Measurements from ENCODE around the gene GCNT1.
"Not testable (repeated sequence)": the region's sequence is repeated elsewhere in the genome, so short reads cannot be mapped to it uniquely, and the experiment has no call there.

The GCNT1 gene

DNA sequence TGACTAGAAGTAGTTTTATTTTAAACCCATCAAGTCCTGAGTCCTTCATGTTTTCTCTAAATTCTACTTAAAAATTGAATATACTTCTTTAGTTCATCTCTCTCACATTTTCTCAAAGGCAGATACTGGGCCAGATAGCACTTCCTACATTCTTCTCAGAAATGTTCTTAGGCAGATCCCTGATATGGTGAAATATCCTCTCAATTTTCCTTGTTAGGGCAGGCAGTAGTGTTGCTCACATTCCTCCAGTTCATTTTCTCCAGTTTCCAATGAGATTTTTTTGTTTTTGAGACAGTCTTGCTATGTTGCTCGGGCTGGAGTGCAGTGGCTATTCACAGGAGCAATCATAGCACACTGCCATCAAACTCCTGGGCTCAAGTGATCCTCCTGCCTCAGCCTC, 5.7 kb downstream of the GCNT1 start:
- no peak overlapping the region for H3K4me3 ChIP-seq (ENCODE audit: low read length)
- no peaks in the 10 kb centered on the region for H3K9me3 ChIP-seq (ENCODE audit: control insufficient read depth, low read length)
- peaks cover 33% of the 10 kb centered on the region for H3K4me1 ChIP-seq (ENCODE audit: control insufficient read depth, insufficient read depth, low read length)
- H3K36me3 ChIP-seq (ENCODE audit: control insufficient read depth, insufficient read depth, low read length, severe bottlenecking), result peaks cover 8% of the 10 kb centered on the region
- DNase-seq (ENCODE audit: low read depth), result peak; percentile 65
- no peaks in the 10 kb centered on the region for H3K27me3 ChIP-seq (replicated peaks; ENCODE audit: control insufficient read depth, insufficient read depth, low read length)
- peak overlapping the region; percentile 47 for H3K9ac ChIP-seq (ENCODE audit: low read length)

DNA sequence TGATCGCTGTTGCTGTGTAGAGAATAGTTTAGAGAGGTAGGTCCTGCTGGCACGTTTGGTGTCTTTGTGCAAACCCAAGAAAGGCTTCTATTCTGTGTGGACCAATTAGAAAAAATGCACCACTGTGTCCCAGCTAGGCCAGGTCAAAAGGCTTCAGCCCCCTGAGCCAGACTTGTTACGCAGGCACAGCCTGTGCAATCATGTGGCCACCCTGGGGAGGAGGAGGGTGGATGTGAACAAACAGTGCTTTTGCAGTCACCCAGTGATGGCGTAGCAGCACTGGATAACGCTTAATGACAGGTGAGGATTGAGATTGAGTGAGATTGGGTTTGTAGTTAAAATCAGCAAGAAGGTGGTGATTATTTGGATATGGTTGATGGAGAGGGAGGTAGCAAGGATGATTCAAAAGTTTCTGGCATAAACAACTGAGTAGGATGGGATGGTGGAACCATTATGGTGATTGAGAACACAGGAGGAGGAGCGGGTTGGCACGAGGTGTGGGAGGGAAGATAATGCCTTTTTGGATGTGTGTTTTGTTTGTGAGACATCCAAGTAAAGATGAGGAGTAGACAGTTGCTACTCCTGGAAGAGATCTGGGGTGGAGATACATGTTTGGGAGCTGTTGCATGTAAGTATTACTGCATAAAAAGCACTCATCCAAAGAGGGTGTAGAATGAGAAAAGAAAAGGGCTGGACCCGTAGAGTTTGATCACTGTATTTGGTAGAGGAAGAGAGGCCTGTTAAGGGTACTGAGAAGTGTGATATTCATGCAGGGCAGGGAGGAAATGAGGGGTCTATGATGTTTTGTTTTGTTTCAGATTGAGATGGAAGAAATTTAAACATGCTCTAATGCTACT, 6.7 kb downstream of the GCNT1 start:
- no peak overlapping the region for H3K4me3 ChIP-seq (ENCODE audit: low read length)
- H3K9ac ChIP-seq (ENCODE audit: low read length), result no peak overlapping the region
- no peak for DNase-seq (ENCODE audit: low read depth)

DNA sequence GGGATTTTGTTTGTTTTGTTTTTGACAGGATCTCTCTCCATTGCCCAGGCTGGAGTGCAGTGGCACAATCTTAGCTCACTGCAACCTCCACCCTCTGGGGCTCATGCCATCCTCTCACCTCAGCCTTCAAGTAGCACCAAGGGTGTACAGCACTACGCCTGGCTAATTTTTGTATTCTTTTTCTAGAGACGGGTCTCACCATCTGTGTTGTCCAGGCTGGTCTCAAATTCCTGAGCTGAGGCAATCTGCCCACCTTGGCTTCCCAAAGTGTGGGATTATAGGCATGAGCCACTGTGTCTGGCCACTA, 7.3 kb downstream of the GCNT1 start:
- no peaks in the 10 kb centered on the region for H3K27me3 ChIP-seq (replicated peaks; ENCODE audit: control insufficient read depth, insufficient read depth, low read length)
- H3K9me3 ChIP-seq (ENCODE audit: control insufficient read depth, low read length), result no peaks in the 10 kb centered on the region
- H3K4me3 ChIP-seq (ENCODE audit: low read length), result no peak overlapping the region
- DNase-seq (ENCODE audit: low read depth), result no peak
- peaks cover 23% of the 10 kb centered on the region for H3K4me1 ChIP-seq (ENCODE audit: control insufficient read depth, insufficient read depth, low read length)
- peaks cover 8% of the 10 kb centered on the region for H3K36me3 ChIP-seq (ENCODE audit: control insufficient read depth, insufficient read depth, low read length, severe bottlenecking)
- H3K9ac ChIP-seq (ENCODE audit: low read length), result no peak overlapping the region

More for the DNA sequence above, 6.7 kb downstream of the GCNT1 start:
- no peaks in the 10 kb centered on the region for H3K27me3 ChIP-seq (replicated peaks; ENCODE audit: control insufficient read depth, insufficient read depth, low read length)
- no peaks in the 10 kb centered on the region for H3K9me3 ChIP-seq (ENCODE audit: control insufficient read depth, low read length)
- peaks cover 27% of the 10 kb centered on the region for H3K4me1 ChIP-seq (ENCODE audit: control insufficient read depth, insufficient read depth, low read length)
- H3K36me3 ChIP-seq (ENCODE audit: control insufficient read depth, insufficient read depth, low read length, severe bottlenecking), result peaks cover 8% of the 10 kb centered on the region

DNA sequence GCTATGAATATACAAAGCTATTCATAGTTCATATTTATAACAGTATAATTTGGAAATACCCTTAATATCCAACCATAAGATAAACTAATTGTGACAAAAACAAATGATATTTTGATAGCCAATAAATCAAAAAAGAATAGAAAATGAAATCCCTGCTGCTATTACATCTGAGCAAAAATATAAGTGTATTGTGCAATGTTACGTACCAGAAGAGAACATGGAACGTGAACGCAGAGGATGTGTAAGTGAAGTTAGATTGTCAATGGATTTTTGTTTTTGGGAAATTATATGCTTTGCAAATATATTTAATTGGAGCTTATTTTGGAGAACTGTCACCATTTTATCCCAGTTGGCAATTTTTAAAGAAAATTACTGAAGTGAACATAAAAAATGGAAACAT, 15.4 kb downstream of the GCNT1 start:
- H3K4me3 ChIP-seq (ENCODE audit: low read length), result no peak overlapping the region
- H3K9me3 ChIP-seq (ENCODE audit: control insufficient read depth, low read length), result no peaks in the 10 kb centered on the region
- no peak for DNase-seq (ENCODE audit: low read depth)
- no peaks in the 10 kb centered on the region for H3K27me3 ChIP-seq (replicated peaks; ENCODE audit: control insufficient read depth, insufficient read depth, low read length)
- H3K9ac ChIP-seq (ENCODE audit: low read length), result no peak overlapping the region
- H3K36me3 ChIP-seq (ENCODE audit: control insufficient read depth, insufficient read depth, low read length, severe bottlenecking), result peaks cover 5% of the 10 kb centered on the region
- no peaks in the 10 kb centered on the region for H3K4me1 ChIP-seq (ENCODE audit: control insufficient read depth, insufficient read depth, low read length)

DNA sequence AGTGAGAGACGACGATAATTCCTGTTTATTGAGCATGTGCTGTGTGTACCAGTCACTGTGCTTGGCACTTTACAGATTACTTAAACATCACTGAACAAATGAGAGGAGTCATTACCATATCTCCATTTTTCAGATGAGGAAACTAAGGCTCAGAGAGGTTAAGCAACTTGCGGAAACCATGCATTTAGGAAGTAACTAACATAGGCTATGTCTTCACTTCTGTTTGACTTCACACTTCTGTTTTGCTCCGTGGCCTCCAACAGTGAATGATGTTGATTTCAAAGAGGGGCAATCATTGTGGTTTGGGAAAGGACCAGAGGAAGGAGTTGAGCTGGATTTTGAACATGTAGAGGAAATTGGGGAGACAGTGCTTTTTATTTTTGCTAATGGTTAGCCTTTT, 16.7 kb downstream of the GCNT1 start:
- Histone ChIP-seq H3K4me1 (ENCODE audit: control insufficient read depth, insufficient read depth, low read length) (no peaks in the 10 kb centered on the region), H3K36me3 (ENCODE audit: control insufficient read depth, insufficient read depth, low read length, severe bottlenecking) (peaks cover 5% of the 10 kb centered on the region), H3K27me3 (replicated peaks; ENCODE audit: control insufficient read depth, insufficient read depth, low read length) (no peaks in the 10 kb centered on the region), H3K4me3 (ENCODE audit: low read length) (no peak overlapping the region), H3K9ac (ENCODE audit: low read length) (no peak overlapping the region), H3K9me3 (ENCODE audit: control insufficient read depth, low read length) (no peaks in the 10 kb centered on the region)
- no peak for DNase-seq (ENCODE audit: low read depth)

DNA sequence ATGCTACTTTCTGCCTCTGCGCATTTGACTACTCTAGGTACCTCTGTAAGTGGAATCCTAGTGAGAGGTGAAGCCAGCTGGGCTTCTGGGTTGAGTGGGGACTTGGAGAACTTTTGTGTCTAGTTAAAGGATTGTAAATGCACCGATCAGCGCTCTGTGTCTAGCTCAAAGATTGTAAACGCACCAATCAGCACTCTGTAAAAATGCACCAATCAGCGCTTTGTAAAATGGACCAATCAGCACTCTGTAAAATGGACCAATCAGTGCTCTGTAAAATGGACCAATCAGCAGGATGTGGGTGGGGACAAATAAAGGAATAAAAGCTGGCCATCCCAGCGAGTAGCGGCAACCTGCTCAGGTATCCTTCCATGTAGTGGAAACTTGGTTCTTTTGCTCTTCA, 18.8 kb downstream of the GCNT1 start:
- not testable (repeated sequence) for H3K4me1 ChIP-seq (ENCODE audit: control insufficient read depth, insufficient read depth, low read length); H3K27me3 ChIP-seq (replicated peaks; ENCODE audit: control insufficient read depth, insufficient read depth, low read length); DNase-seq (ENCODE audit: low read depth); H3K36me3 ChIP-seq (ENCODE audit: control insufficient read depth, insufficient read depth, low read length, severe bottlenecking); H3K9me3 ChIP-seq (ENCODE audit: control insufficient read depth, low read length); H3K4me3 ChIP-seq (ENCODE audit: low read length); H3K9ac ChIP-seq (ENCODE audit: low read length)

DNA sequence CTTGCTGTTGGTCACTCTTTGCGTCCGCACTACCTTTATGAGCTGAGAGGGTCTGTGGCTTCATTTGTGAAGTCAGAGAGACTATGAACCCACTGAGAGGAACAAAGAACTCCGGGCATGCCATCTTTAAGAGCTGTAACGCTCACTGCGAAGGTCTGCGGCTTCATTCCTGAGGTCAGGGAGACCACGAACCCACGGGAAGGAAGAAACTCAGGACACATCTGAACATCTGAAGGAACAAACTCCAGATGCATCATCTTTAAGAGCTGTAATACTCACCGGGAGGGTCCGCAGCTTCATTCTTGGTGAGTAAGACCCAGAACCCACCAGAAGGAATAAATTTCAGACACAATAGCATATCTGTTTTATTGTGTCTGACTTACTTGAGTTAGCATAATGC, 19.2 kb downstream of the GCNT1 start:
- Histone ChIP-seq H3K4me1 (ENCODE audit: control insufficient read depth, insufficient read depth, low read length) (no peaks in the 10 kb centered on the region), H3K9ac (ENCODE audit: low read length) (no peak overlapping the region), H3K4me3 (ENCODE audit: low read length) (no peak overlapping the region), H3K36me3 (ENCODE audit: control insufficient read depth, insufficient read depth, low read length, severe bottlenecking) (peaks cover 5% of the 10 kb centered on the region), H3K9me3 (ENCODE audit: control insufficient read depth, low read length) (no peaks in the 10 kb centered on the region), H3K27me3 (replicated peaks; ENCODE audit: control insufficient read depth, insufficient read depth, low read length) (no peaks in the 10 kb centered on the region)
- no peak for DNase-seq (ENCODE audit: low read depth)

DNA sequence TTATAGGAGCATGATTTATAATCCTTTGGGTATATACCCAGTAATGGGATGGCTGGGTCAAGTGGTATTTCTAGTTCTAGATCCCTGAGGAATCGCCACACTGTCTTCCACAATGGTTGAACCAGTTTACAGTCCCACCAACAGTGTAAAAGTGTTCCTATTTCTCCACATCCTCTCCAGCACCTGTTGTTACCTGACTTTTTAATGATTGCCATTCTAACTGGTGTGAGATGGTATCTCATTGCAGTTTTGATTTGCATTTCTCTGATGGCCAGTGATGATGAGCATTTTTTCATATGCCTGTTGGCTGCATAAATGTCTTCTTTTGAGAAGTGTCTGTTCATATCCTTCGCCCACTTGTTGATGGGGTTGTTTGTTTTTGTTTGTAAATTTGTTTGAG, 20.4 kb downstream of the GCNT1 start:
- DNase-seq (ENCODE audit: low read depth); H3K4me1 ChIP-seq (ENCODE audit: control insufficient read depth, insufficient read depth, low read length); H3K36me3 ChIP-seq (ENCODE audit: control insufficient read depth, insufficient read depth, low read length, severe bottlenecking); H3K9ac ChIP-seq (ENCODE audit: low read length); H3K9me3 ChIP-seq (ENCODE audit: control insufficient read depth, low read length); H3K27me3 ChIP-seq (replicated peaks; ENCODE audit: control insufficient read depth, insufficient read depth, low read length); H3K4me3 ChIP-seq (ENCODE audit: low read length): not testable (repeated sequence)

DNA sequence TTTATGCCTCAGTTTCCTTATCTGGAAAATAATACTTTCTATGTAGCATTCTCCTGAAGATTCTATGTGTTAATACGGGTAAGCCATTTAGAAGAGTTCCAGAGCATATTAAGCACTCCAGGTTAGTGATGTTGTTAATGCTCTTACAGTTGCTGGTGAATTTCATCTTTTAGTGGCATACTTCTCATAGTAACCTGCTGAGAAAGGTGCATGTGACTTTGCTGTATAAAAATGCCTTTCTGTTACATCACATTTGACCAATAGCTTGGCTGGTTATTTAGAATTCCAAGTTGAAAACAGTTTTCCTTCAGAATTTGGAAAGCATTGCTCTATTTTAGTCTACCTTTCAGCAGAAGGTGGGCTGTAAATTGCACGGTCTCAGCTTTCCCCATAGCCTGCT, 27.2 kb downstream of the GCNT1 start:
- no peak overlapping the region for H3K9ac ChIP-seq (ENCODE audit: low read length)
- no peaks in the 10 kb centered on the region for H3K36me3 ChIP-seq (ENCODE audit: control insufficient read depth, insufficient read depth, low read length, severe bottlenecking)
- no peak for DNase-seq (ENCODE audit: low read depth)
- H3K9me3 ChIP-seq (ENCODE audit: control insufficient read depth, low read length), result no peaks in the 10 kb centered on the region
- H3K4me1 ChIP-seq (ENCODE audit: control insufficient read depth, insufficient read depth, low read length), result no peaks in the 10 kb centered on the region
- no peaks in the 10 kb centered on the region for H3K27me3 ChIP-seq (replicated peaks; ENCODE audit: control insufficient read depth, insufficient read depth, low read length)
- H3K4me3 ChIP-seq (ENCODE audit: low read length), result no peak overlapping the region

DNA sequence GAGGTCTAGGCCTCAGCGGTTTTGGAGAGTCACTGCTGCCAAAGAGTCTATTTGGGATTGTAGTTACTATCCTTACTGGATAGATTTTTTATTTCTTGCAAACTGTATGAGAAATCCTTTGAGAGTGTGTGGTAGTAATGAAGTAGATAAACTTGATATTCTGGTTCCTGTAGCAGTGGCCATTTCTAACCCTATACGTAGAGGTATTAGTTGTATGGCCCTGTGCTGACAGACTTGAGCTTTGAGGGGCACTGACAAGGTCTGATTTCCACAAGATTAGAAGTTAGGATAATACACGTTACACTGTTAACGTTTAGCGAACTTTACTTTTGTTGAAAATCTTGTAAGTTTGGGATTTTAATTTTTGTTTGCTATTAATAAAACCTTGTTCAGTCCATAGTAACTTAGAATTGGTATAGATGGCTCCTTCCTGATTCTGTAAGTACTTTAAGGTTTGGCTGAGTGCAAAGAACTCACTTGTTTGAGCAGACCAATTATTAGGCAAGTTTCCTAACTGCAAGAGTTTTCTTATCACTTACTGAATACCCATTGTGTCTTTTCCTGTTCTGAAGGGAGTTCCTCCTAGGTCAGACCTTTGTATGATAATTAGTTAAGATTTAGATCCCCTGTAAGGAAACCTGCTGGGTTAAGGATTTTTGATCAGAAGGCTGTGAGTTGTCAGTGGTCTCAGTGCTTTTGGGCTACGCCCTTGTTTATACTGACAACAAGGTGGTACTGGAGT, 31.4 kb downstream of the GCNT1 start:
- no peak for DNase-seq (ENCODE audit: low read depth)
- H3K4me1 ChIP-seq (ENCODE audit: control insufficient read depth, insufficient read depth, low read length), result no peaks in the 10 kb centered on the region
- H3K27me3 ChIP-seq (replicated peaks; ENCODE audit: control insufficient read depth, insufficient read depth, low read length), result no peaks in the 10 kb centered on the region
- no peaks in the 10 kb centered on the region for H3K36me3 ChIP-seq (ENCODE audit: control insufficient read depth, insufficient read depth, low read length, severe bottlenecking)
- no peaks in the 10 kb centered on the region for H3K9me3 ChIP-seq (ENCODE audit: control insufficient read depth, low read length)
- no peak overlapping the region for H3K4me3 ChIP-seq (ENCODE audit: low read length)
- no peak overlapping the region for H3K9ac ChIP-seq (ENCODE audit: low read length)

DNA sequence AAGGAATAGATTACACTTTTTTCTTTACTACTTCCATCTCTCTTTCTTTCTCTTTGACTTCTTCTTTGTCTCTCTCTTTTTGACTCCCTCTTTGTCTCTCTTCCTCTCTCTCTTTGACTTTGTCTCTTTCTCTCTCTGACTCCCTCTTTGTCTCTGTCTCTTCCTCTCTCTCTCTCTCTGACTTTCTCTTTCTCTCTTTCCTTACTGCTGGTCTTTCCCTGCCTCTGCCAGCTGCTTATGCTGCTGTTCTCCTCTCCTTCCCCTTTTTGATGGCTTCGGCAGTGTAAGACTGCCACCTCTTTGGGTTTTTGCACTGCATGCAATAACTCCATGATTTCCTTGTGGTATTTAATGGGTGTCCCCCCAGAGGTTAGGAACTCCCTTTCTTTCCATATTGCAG, 32.1 kb downstream of the GCNT1 start:
- H3K27me3 ChIP-seq (replicated peaks; ENCODE audit: control insufficient read depth, insufficient read depth, low read length); H3K9ac ChIP-seq (ENCODE audit: low read length); H3K36me3 ChIP-seq (ENCODE audit: control insufficient read depth, insufficient read depth, low read length, severe bottlenecking); H3K4me3 ChIP-seq (ENCODE audit: low read length); H3K4me1 ChIP-seq (ENCODE audit: control insufficient read depth, insufficient read depth, low read length); DNase-seq (ENCODE audit: low read depth); H3K9me3 ChIP-seq (ENCODE audit: control insufficient read depth, low read length): not testable (repeated sequence)

Data from adipocyte (in vitro differentiated cells).